Hepatocyte (in vitro differentiated cells): Measurements from ENCODE around the gene MYL11. TPM values are rescaled to one million over a fixed set of nuclear protein-coding genes. Genes with fewer than 3 reads are reported as not detected.
"Not testable (repeated sequence)": the region's sequence is repeated elsewhere in the genome, so short reads cannot be mapped to it uniquely, and the experiment has no call there.

Experiments used
- DNase-seq: peaks from one replicate; pipeline ENCODE4 v3.0.0-alpha.2; 2016; ENCODE audit warnings: low spot score
- H2AFZ ChIP-seq: fragments of 200-600 bp; sonication (generic); 2 replicates; pipeline ENCODE4 v1.6.0; 2016; ENCODE audit warnings: antibody characterized with exemption, mild to moderate bottlenecking
- H3K27ac ChIP-seq: fragments of 200-600 bp; sonication (generic); 2 replicates; pipeline ENCODE4 v1.5.1; 2016; ENCODE audit warnings: mild to moderate bottlenecking
- H3K27me3 ChIP-seq: fragments of 200-600 bp; sonication (generic); 2 replicates; pipeline ENCODE4 v1.6.1; 2016
- H3K36me3 ChIP-seq: fragments of 200-600 bp; sonication (generic); replicated peaks from 2 replicates; pipeline ENCODE4 v1.5.1; 2016; ENCODE audit warnings: low read depth; ENCODE audit not compliant: insufficient read depth
- H3K4me1 ChIP-seq: fragments of 200-600 bp; sonication (generic); 2 replicates; pipeline ENCODE4 v1.5.1; 2016; ENCODE audit warnings: mild to moderate bottlenecking, moderate library complexity; ENCODE audit not compliant: insufficient read depth
- H3K4me2 ChIP-seq: fragments of 200-600 bp; sonication (generic); 2 replicates; pipeline ENCODE4 v1.6.0; 2016
- H3K4me3 ChIP-seq: fragments of 200-600 bp; sonication (generic); 2 replicates; pipeline ENCODE4 v1.5.1; 2016; ENCODE audit warnings: mild to moderate bottlenecking
- H3K79me2 ChIP-seq: fragments of 200-600 bp; sonication (generic); 2 replicates; pipeline ENCODE4 v1.6.0; 2017; ENCODE audit warnings: mild to moderate bottlenecking
- H3K9me2 ChIP-seq: fragments of 200-600 bp; sonication (generic); replicated peaks from 2 replicates; pipeline ENCODE4 v1.6.0; 2017; ENCODE audit warnings: mild to moderate bottlenecking; ENCODE audit not compliant: insufficient read depth
- H3K9me3 ChIP-seq: fragments of 200-600 bp; sonication (generic); 2 replicates; pipeline ENCODE4 v1.5.1; 2016; ENCODE audit warnings: low read depth, mild to moderate bottlenecking
- H4K20me1 ChIP-seq: fragments of 200-600 bp; sonication (generic); 2 replicates; pipeline ENCODE4 v1.6.0; 2016; ENCODE audit warnings: mild to moderate bottlenecking; ENCODE audit not compliant: insufficient read depth, poor library complexity, severe bottlenecking
- CTCF ChIP-seq: fragments of 200-600 bp; sonication (generic); IDR thresholded peaks from 2 replicates; pipeline ENCODE4 v1.5.1; 2016; ENCODE audit warnings: antibody characterized with exemption, mild to moderate bottlenecking; ENCODE audit not compliant: poor library complexity
- EZH2 ChIP-seq: fragments of 200-600 bp; sonication (generic); IDR thresholded peaks from 2 replicates; pipeline ENCODE4 v1.6.1; 2016; ENCODE audit warnings: antibody characterized with exemption, mild to moderate bottlenecking, borderline replicate concordance
- EZH2phosphoT487 ChIP-seq: fragments of 200-600 bp; sonication (generic); IDR thresholded peaks from one replicate; pipeline ENCODE4 v1.6.1; 2018; ENCODE audit warnings: antibody characterized with exemption, mild to moderate bottlenecking, low read depth, moderate library complexity; ENCODE audit not compliant: unreplicated experiment, severe bottlenecking
- WGBS: methylation state at CpG from one replicate; pipeline ENCODE4 v1.1.6; 2016; ENCODE audit warnings: low lambda C conversion rate; ENCODE audit errors: missing lambda C conversion rate; 5-methylcytosine and 5-hydroxymethylcytosine counted together
- polyA plus RNA-seq: library from polyadenylated mRNA; unstranded; fragments of >200 nt; fragmentation: Nextera tagmentation; extraction: Ambion mirVana; gene quantifications from 2 replicates; pipeline ENCODE4 v1.2.1, GENCODE V29; 2016
- total RNA-seq: library from RNA; depleted of rRNA; stranded (reverse); fragments of >200 nt; gene quantifications from 2 replicates; pipeline ENCODE4 v1.2.3, GENCODE V29; 2014

Gene MYL11
- total and polyA plus RNA-seq, 2 experiments from 2014 or later, result 2.2 to 4.0 TPM

DNA sequence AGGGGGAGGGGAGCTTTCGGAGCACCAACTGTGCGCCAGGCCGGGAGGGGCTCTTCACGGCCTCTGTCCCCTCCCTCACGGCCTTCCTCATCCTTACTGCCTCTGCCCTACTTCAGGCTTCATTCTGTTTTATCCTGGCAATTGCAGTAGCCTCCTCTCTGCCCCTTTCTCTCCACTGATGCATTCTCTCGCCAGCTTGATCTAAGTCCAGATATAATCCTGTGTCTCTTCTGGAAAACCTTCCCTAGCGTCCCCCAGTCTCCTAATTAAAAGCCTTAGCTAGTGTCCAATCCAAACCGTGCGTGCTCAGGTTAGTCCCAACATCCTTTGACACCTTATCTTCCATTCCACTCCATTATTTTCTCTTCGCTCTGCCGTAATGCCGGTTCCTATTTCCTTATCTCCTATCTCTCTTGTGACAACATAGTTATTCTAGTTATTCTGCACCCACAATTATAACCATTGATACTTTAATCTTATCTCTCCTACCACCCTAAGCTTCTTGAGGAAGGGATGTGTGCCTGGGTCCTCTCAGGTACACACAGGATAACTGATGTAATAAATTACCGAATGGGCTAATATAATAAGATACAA, 21.5 kb downstream of the MYL11 start:
- Histone ChIP-seq H2AFZ (peak overlapping the region; percentile 33), H4K20me1 (no peaks in the 10 kb centered on the region), H3K36me3 (no peaks in the 10 kb centered on the region), H3K9me3 (no peaks in the 10 kb centered on the region), H3K4me1 (peaks cover 10% of the 10 kb centered on the region), H3K79me2 (peaks cover 24% of the 10 kb centered on the region), H3K27ac (peak overlapping the region; percentile 98), H3K4me2 (peak overlapping the region; percentile 92), H3K9me2 (no peaks in the 10 kb centered on the region), H3K27me3 (no peaks in the 10 kb centered on the region), H3K4me3 (peak overlapping the region; percentile 90)
- DNase-seq, result no peak
- WGBS, result 14% methylated on average over 13 of the region's 13 CpGs
- no peak for TF ChIP-seq EZH2
- no peak for TF ChIP-seq EZH2phosphoT487
- no peak for TF ChIP-seq CTCF

GRCh38 chr16:30396627-30397026, 22.0 kb downstream of the MYL11 start:
- not testable (repeated sequence) for H4K20me1 ChIP-seq, H2AFZ ChIP-seq, H3K36me3 ChIP-seq, H3K4me3 ChIP-seq, H3K27me3 ChIP-seq, DNase-seq, H3K9me3 ChIP-seq, H3K4me1 ChIP-seq, H3K9me2 ChIP-seq
- peak overlapping the region; percentile 98 for H3K27ac ChIP-seq
- peaks cover 24% of the 10 kb centered on the region for H3K79me2 ChIP-seq
- H3K4me2 ChIP-seq, result peak overlapping the region; percentile 92
- 72% methylated on average over 4 of the region's 4 CpGs for WGBS

GRCh38 chr16:30397056-30397455, 22.5 kb downstream of the MYL11 start:
- Histone ChIP-seq H3K4me3 (no peak overlapping the region), H3K27me3 (no peaks in the 10 kb centered on the region), H3K9me3 (no peaks in the 10 kb centered on the region), H2AFZ (no peak overlapping the region), H3K9me2 (no peaks in the 10 kb centered on the region), H3K4me1 (peaks cover 10% of the 10 kb centered on the region), H3K4me2 (peak overlapping the region; percentile 92), H3K36me3 (no peaks in the 10 kb centered on the region), H4K20me1 (no peaks in the 10 kb centered on the region), H3K27ac (peak overlapping the region; percentile 98), H3K79me2 (peaks cover 24% of the 10 kb centered on the region)
- DNase-seq, result no peak
- 85% methylated on average over 4 of the region's 4 CpGs for WGBS
- TF ChIP-seq EZH2 (no peak), CTCF (no peak), EZH2phosphoT487 (no peak)

DNA sequence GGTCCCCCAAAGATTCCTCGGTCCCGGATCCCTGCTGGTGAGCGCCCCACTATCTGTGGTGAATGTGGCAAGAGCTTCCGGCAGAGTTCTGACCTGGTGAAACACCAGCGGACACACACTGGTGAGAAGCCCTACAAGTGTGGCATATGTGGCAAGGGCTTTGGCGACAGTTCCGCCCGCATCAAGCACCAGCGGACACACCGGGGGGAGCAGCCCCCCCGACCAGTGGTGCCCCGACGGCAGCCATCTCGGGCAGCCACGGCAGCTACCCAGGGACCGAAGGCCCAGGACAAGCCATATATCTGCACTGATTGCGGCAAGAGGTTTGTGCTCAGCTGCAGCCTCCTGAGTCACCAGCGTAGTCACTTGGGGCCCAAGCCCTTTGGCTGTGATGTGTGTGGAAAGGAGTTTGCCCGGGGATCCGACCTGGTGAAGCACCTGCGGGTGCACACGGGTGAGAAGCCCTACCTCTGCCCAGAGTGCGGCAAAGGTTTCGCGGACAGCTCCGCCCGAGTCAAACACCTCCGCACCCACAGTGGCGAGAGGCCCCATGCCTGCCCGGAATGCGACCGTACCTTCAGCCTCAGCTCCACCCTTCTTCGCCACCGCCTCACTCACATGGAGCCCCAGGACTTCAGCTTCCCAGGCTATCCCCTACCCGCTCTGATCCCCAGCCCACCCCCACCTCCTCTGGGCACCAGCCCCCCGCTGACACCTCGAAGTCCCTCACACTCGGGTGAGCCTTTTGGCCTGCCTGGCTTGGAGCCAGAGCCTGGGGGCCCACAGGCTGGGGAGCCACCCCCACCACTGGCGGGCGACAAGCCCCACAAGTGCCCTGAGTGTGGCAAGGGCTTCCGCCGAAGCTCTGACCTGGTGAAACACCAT, 23.4 kb downstream of the MYL11 start:
- Histone ChIP-seq H3K27me3 (no peaks in the 10 kb centered on the region), H4K20me1 (no peaks in the 10 kb centered on the region), H2AFZ (no peak overlapping the region), H3K4me3 (no peak overlapping the region), H3K79me2 (peaks cover 24% of the 10 kb centered on the region), H3K9me3 (no peaks in the 10 kb centered on the region), H3K4me2 (no peak overlapping the region), H3K36me3 (no peaks in the 10 kb centered on the region), H3K4me1 (peaks cover 10% of the 10 kb centered on the region), H3K27ac (no peak overlapping the region), H3K9me2 (no peaks in the 10 kb centered on the region)
- DNase-seq, result no peak
- WGBS, result 95% methylated on average over 37 of the region's 42 CpGs
- TF ChIP-seq CTCF (no peak), EZH2phosphoT487 (no peak), EZH2 (no peak)
